ENCODE measurements around the gene USP51. TPM values are rescaled to one million over a fixed set of nuclear protein-coding genes. Genes with fewer than 3 reads are reported as not detected.
"Not testable (repeated sequence)": the region's sequence is repeated elsewhere in the genome, so short reads cannot be mapped to it uniquely, and the experiment has no call there.

USP51 gene
- total RNA-seq, 1 donor from 2014 or later = 2.2 TPM

DNA sequence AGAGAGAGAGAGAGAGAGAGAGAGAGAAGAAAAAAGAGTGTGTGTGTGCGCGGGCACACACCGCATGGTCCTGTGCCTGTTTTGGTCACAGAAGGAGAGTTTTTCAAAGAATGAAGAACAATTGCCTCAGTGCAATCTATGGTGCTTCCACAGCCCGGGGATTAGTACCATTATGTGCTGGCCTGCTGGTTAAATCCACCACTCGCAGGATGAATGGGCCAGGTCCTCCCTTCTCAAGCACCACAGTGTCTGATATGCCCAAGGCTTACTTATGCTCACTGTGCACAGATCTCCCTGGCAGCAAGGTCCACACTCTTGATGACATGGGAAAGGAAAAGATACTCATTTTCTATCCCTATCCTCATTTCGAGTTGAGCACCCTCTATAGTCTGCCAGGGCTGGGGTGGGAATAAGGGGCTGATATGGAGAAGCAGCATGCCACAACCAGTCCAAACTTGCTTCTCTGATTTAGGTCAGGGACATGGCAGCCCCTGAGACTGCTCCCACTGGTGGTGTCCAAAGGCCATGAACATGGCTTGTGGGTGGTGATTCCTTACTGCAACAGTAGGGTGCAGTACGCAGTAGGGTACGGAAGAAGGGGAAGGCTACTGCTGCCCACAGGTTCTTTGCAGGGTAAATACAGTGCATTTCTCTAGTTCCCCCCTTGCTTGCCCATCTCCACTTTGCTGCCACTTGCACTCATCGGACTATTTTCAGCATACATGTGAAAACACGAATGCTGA, 18.9 kb upstream of the USP51 start:
- not testable (repeated sequence) for H3K4me3 Mint-ChIP-seq (ENCODE audit: unreplicated experiment); H3K79me2 ChIP-seq (ENCODE audit: insufficient read depth, low read length); H3K36me3 ChIP-seq (ENCODE audit: insufficient read depth, low read length); DNase-seq (ENCODE audit: low read depth); H3K4me1 ChIP-seq (ENCODE audit: insufficient read depth, low read length); H2AFZ ChIP-seq (ENCODE audit: low read depth, low read length); H3K4me3 ChIP-seq (ENCODE audit: insufficient read depth, low read depth, low read length); H3K4me1 Mint-ChIP-seq (ENCODE audit: low read depth, unreplicated experiment); H3K9ac ChIP-seq (ENCODE audit: low read length); H3K27ac Mint-ChIP-seq (ENCODE audit: unreplicated experiment); H3K27ac ChIP-seq (ENCODE audit: low read depth, low read length); H3K27me3 Mint-ChIP-seq (ENCODE audit: low read depth, unreplicated experiment); H4K20me1 ChIP-seq (ENCODE audit: insufficient read depth, low read length); H3K9me3 Mint-ChIP-seq (ENCODE audit: unreplicated experiment); H3K27me3 ChIP-seq (ENCODE audit: insufficient read depth, low read length); H3K4me2 ChIP-seq (ENCODE audit: low read length); H3K9me3 ChIP-seq (ENCODE audit: insufficient read depth, low read depth, low read length); H3K36me3 Mint-ChIP-seq (ENCODE audit: low read depth, unreplicated experiment)
- peak; percentile 89 for FAIRE-seq

DNA sequence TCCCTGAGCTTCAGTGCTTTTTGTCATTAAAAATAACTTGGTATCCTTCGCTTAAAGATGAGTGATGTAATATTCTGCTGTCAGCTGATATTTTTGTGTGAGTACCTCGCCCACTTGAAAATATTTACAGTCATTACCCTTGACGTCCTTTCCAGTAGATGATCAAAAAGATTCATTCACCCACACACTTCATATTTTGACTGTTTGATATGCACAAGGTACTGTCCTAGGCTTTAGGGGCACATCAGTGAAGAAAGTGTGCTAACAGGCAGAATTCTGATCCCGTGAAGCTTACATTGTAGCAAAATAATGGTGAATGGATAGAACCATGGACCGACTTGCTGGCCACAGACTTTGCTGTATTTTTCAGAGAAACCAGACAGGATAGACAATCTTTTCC, 18.1 kb upstream of the USP51 start:
- not testable (repeated sequence) for H3K27ac Mint-ChIP-seq (ENCODE audit: unreplicated experiment); H3K9ac ChIP-seq (ENCODE audit: low read length); H3K4me1 Mint-ChIP-seq (ENCODE audit: low read depth, unreplicated experiment); H3K4me1 ChIP-seq (ENCODE audit: insufficient read depth, low read length); H3K27me3 Mint-ChIP-seq (ENCODE audit: low read depth, unreplicated experiment); H4K20me1 ChIP-seq (ENCODE audit: insufficient read depth, low read length); H3K79me2 ChIP-seq (ENCODE audit: insufficient read depth, low read length); H3K9me3 Mint-ChIP-seq (ENCODE audit: unreplicated experiment); H3K4me3 Mint-ChIP-seq (ENCODE audit: unreplicated experiment); FAIRE-seq; H3K36me3 Mint-ChIP-seq (ENCODE audit: low read depth, unreplicated experiment); DNase-seq (ENCODE audit: low read depth); H2AFZ ChIP-seq (ENCODE audit: low read depth, low read length); H3K36me3 ChIP-seq (ENCODE audit: insufficient read depth, low read length); H3K27me3 ChIP-seq (ENCODE audit: insufficient read depth, low read length); H3K4me3 ChIP-seq (ENCODE audit: insufficient read depth, low read depth, low read length); H3K27ac ChIP-seq (ENCODE audit: low read depth, low read length); H3K4me2 ChIP-seq (ENCODE audit: low read length); H3K9me3 ChIP-seq (ENCODE audit: insufficient read depth, low read depth, low read length)

DNA sequence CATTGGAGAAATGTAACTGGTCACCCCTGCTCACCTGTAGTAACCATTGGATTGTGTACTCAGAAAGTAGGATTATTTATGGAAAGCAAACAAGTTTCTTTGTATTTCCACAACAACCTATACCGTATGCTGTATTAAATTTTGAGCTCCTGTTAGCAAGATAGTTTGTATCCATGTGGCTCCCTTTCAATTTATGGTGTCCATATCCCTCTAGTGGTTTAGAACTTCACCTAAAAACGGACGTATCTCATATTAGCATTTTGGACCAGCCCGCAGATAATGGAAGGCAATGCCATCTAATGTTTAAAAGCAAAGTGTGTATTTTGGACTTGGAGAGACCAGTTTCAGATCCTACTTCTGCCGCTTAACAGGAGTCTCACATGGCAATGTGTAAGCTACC, 17.4 kb upstream of the USP51 start:
- H3K36me3 Mint-ChIP-seq (ENCODE audit: low read depth, unreplicated experiment); H4K20me1 ChIP-seq (ENCODE audit: insufficient read depth, low read length); H3K4me1 ChIP-seq (ENCODE audit: insufficient read depth, low read length); H2AFZ ChIP-seq (ENCODE audit: low read depth, low read length); H3K27ac Mint-ChIP-seq (ENCODE audit: unreplicated experiment); H3K27me3 ChIP-seq (ENCODE audit: insufficient read depth, low read length); H3K9me3 ChIP-seq (ENCODE audit: insufficient read depth, low read depth, low read length); H3K4me1 Mint-ChIP-seq (ENCODE audit: low read depth, unreplicated experiment); H3K9ac ChIP-seq (ENCODE audit: low read length); H3K4me2 ChIP-seq (ENCODE audit: low read length); H3K36me3 ChIP-seq (ENCODE audit: insufficient read depth, low read length); DNase-seq (ENCODE audit: low read depth); H3K27me3 Mint-ChIP-seq (ENCODE audit: low read depth, unreplicated experiment); H3K4me3 ChIP-seq (ENCODE audit: insufficient read depth, low read depth, low read length); H3K4me3 Mint-ChIP-seq (ENCODE audit: unreplicated experiment); H3K27ac ChIP-seq (ENCODE audit: low read depth, low read length); H3K79me2 ChIP-seq (ENCODE audit: insufficient read depth, low read length); H3K9me3 Mint-ChIP-seq (ENCODE audit: unreplicated experiment): not testable (repeated sequence)
- peak; percentile 90 for FAIRE-seq

- no peak for TF ChIP-seq EZH2 (IDR thresholded peaks at IDR 0.05; ENCODE audit: insufficient read depth, low read length)
- TF ChIP-seq, protein P1, sequence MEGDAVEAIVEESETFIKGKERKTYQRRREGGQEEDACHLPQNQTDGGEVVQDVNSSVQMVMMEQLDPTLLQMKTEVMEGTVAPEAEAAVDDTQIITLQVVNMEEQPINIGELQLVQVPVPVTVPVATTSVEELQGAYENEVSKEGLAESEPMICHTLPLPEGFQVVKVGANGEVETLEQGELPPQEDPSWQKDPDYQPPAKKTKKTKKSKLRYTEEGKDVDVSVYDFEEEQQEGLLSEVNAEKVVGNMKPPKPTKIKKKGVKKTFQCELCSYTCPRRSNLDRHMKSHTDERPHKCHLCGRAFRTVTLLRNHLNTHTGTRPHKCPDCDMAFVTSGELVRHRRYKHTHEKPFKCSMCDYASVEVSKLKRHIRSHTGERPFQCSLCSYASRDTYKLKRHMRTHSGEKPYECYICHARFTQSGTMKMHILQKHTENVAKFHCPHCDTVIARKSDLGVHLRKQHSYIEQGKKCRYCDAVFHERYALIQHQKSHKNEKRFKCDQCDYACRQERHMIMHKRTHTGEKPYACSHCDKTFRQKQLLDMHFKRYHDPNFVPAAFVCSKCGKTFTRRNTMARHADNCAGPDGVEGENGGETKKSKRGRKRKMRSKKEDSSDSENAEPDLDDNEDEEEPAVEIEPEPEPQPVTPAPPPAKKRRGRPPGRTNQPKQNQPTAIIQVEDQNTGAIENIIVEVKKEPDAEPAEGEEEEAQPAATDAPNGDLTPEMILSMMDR (IDR thresholded peaks at IDR 0.05; ENCODE audit: insufficient read depth, low read depth, low read length) = no peak
- Histone ChIP-seq H3K27ac (ENCODE audit: low read depth, low read length) (no peak overlapping the region), H3K36me3 (ENCODE audit: insufficient read depth, low read length) (no peaks in the 10 kb centered on the region), H3K4me1 (ENCODE audit: insufficient read depth, low read length) (no peaks in the 10 kb centered on the region), H3K27me3 (ENCODE audit: insufficient read depth, low read length) (no peaks in the 10 kb centered on the region), H3K4me2 (ENCODE audit: low read length) (no peak overlapping the region), H3K9ac (ENCODE audit: low read length) (no peak overlapping the region), H3K79me2 (ENCODE audit: insufficient read depth, low read length) (no peaks in the 10 kb centered on the region), H3K9me3 (ENCODE audit: insufficient read depth, low read depth, low read length) (no peaks in the 10 kb centered on the region), H3K4me3 (ENCODE audit: insufficient read depth, low read depth, low read length) (no peak overlapping the region), H4K20me1 (ENCODE audit: insufficient read depth, low read length) (no peaks in the 10 kb centered on the region), H2AFZ (ENCODE audit: low read depth, low read length) (no peak overlapping the region)
- no peak overlapping the region for H3K27ac Mint-ChIP-seq (ENCODE audit: unreplicated experiment)
- H3K4me1 Mint-ChIP-seq (ENCODE audit: low read depth, unreplicated experiment) = peaks cover 2% of the 10 kb centered on the region
- no peaks in the 10 kb centered on the region for H3K9me3 Mint-ChIP-seq (ENCODE audit: unreplicated experiment)
- no peak for DNase-seq (ENCODE audit: low read depth)
- H3K36me3 Mint-ChIP-seq (ENCODE audit: low read depth, unreplicated experiment) = no peaks in the 10 kb centered on the region
- no peak overlapping the region for H3K4me3 Mint-ChIP-seq (ENCODE audit: unreplicated experiment)
- H3K27me3 Mint-ChIP-seq (ENCODE audit: low read depth, unreplicated experiment) = no peaks in the 10 kb centered on the region
- no peak for FAIRE-seq
Measured at GRCh38 chrX:55490974-55491373, 1.3 kb upstream of the USP51 start.
